Esophagus squamous epithelium (tissue), 5 donors: ENCODE measurements around the gene AP3D1. TPM values are rescaled to one million over a fixed set of nuclear protein-coding genes. Genes with fewer than 3 reads are reported as not detected.

Source experiments
- DNase-seq: peaks from one replicate; lab custom pipeline; 2025; lab: John Stamatoyannopoulos, UW
- H3K27ac ChIP-seq, 4 donors: fragments of 200-600 bp; sonication (generic); one replicate each; pipeline ENCODE4 v1.5.1; 2016 to 2019; ENCODE audit warnings: mild to moderate bottlenecking in 1 of 4
- H3K27me3 ChIP-seq, 4 donors: fragments of 200-600 bp; sonication (generic); 1 replicate in 3 of 4; 2 replicates in 1 of 4; pipeline versions ENCODE4 v1.5.1 to v1.6.0; 2017 to 2021; ENCODE audit warnings: antibody characterized with exemption in 1 of 4
- H3K36me3 ChIP-seq, 3 donors: fragments of 200-600 bp; sonication (generic); one replicate each; pipeline ENCODE4 v1.5.1; 2016 to 2019
- H3K4me1 ChIP-seq, 3 donors: fragments of 200-600 bp; sonication (generic); one replicate each; pipeline ENCODE4 v1.5.1; 2017 to 2019
- H3K4me3 ChIP-seq, 4 donors: fragments of 200-600 bp; sonication (generic); 1 replicate in 3 of 4; 2 replicates in 1 of 4; pipeline ENCODE4 v1.5.1; 2016 to 2019; ENCODE audit warnings: mild to moderate bottlenecking in 2 of 4, moderate library complexity in 1 of 4
- H3K9me3 ChIP-seq, 3 donors: fragments of 200-600 bp; sonication (generic); one replicate each; pipeline ENCODE4 v1.5.1; 2016 to 2019
- CTCF ChIP-seq, 6 experiments: fragments of 450-650 bp in 4 of 6; fragments of 200-600 bp in 2 of 6; sonication (generic) in 2 of 6; IDR thresholded peaks; one replicate each; pipeline ENCODE4 v1.5.1; 2016 to 2019; ENCODE audit warnings: antibody characterized with exemption in 6 of 6, mild to moderate bottlenecking in 4 of 6, moderate library complexity in 4 of 6
- POLR2A ChIP-seq, 4 donors: fragments of 450-650 bp; IDR thresholded peaks; one replicate each; pipeline ENCODE4 v1.6.1; 2017; ENCODE audit warnings: antibody characterized with exemption in 4 of 4, mild to moderate bottlenecking in 4 of 4, moderate library complexity in 3 of 4
- WGBS, 2 donors: methylation state at CpG; one replicate each; pipeline ENCODE4 v1.1.5; 2018; 5-methylcytosine and 5-hydroxymethylcytosine counted together
- intact Hi-C: fragments of 100-400 bp; cut with DNase I; formaldehyde crosslinking; loops from one replicate; pipeline ENCODE4 v1.15.0; 2022
- total RNA-seq, 4 donors: library from RNA; depleted of rRNA; stranded (reverse); fragments of >200 nt; gene quantifications; one replicate each; pipeline ENCODE4 v1.1.0, GENCODE V29; 2016
- donor health status: DM: yes; HTN: yes; CAD: no.

AP3D1 gene
- total RNA-seq, 4 donors from 2014 or later: 47.7 to 99.9 (median 71.8) TPM

- DNase-seq: no peak
- 19 to 54% methylated on average over 3 to 4 of the region's 5 CpGs for WGBS, 2 donors
- peaks cover 83 to 96% (median 86%) of the 10 kb centered on the region in 3 donors for H3K4me1 ChIP-seq
These were observed 94.6 kb downstream of the AP3D1 start for GRCh38 chr19:2056837-2057192.

DNA sequence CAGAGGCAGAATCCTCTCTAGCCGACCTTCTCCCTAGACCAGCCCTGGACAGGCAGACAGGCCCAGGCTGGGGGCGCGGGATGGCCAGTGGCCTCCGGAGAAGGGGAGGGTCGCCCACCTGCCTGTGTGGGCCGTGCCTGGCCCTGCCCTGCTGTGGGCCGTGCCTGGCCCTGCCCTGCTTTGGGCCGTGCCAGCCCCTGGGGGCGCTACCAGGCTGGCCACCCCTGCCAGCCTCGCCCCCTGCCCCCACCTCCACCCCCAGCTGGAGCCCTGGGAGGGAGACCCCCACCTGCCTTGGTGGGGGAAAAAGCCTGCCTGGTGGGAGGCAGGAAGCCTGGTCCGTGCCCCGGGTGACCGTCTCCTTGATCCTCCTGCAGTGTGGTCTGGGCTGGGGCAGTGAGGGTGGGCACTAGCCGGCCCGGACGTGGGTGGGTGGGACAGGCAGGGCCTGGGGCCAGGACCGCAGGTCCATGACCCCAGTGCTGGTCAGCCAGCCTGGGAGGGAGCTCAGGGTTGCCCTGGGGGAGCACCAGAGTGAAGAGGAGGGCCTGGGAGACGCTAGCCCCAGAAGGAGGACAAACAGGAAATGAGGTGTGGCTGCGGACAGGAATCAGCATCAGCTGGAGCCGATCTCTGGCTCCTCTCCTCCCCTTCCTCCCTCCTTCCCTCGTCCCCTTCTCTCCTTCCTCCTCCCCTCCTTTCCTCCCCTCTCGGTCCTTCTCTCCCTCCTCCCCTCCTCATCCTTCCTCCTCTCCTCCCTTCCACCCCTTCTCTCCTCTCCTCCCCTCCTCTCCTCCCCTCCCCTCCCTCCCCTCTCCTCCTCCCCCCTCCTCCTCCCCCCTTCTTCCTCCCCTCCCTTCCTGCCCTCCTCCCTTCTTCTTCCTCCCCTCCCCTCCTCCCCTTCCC lies 95.2 kb downstream of the AP3D1 start:
- H3K27ac ChIP-seq: peak overlapping the region; percentile 98 to 99 (median 99)
- H3K36me3 ChIP-seq: no peaks in the 10 kb centered on the region
- WGBS, 2 donors: 0 to 2% methylated on average over 5 to 8 of the region's 22 CpGs
- no peak for DNase-seq
- H3K9me3 ChIP-seq: no peaks in the 10 kb centered on the region
- peaks cover 86 to 99% (median 91%) of the 10 kb centered on the region in 3 donors for H3K4me1 ChIP-seq
- TF ChIP-seq CTCF (IDR thresholded peaks at IDR 0.05): no peak
- TF ChIP-seq POLR2A (IDR thresholded peaks at IDR 0.05): peak in 2 of 4 donors; percentile 26 to 46
- H3K27me3 ChIP-seq: no peaks in the 10 kb centered on the region
- peak overlapping the region; percentile 10 to 64 (median 40) for H3K4me3 ChIP-seq
- intact Hi-C loops: no loop called here

More at GRCh38 chr19:2056837-2057192, 94.6 kb downstream of the AP3D1 start:
- Histone ChIP-seq H3K9me3 (no peaks in the 10 kb centered on the region), H3K36me3 (no peaks in the 10 kb centered on the region), H3K27me3 (no peaks in the 10 kb centered on the region), H3K4me3 (no peak overlapping the region), H3K27ac (peak overlapping the region; percentile 98 to 99 (median 99))
- intact Hi-C loops: no loop called here
- TF ChIP-seq POLR2A (IDR thresholded peaks at IDR 0.05): no peak
- no peak for TF ChIP-seq CTCF (IDR thresholded peaks at IDR 0.05)

DNA sequence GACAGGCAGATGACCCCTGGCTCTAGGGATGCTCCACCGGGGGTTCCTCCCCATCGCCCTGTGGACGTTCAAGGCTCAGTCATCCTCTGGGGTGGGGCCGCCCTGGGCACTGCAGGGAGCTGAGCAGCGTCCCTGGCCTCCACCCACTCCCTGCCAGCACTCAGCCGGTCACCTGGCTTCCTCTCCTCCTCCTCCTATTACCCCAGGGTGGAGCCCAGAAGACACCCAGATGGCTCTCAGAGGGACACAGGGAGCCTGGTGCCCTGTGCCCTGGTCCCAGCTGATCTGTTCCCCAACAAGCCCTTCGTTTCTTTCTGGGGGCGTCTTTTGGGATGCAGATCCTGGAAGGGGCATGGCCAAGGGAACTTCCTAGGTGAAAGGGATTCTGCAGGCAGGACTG lies 96.6 kb downstream of the AP3D1 start:
- Histone ChIP-seq H3K4me1 (peaks cover 73 to 89% (median 80%) of the 10 kb centered on the region in 3 donors), H3K9me3 (no peaks in the 10 kb centered on the region), H3K27me3 (no peaks in the 10 kb centered on the region), H3K27ac (peak overlapping the region; percentile 97 to 99 (median 99)), H3K36me3 (no peaks in the 10 kb centered on the region), H3K4me3 (no peak overlapping the region)
- WGBS, 2 donors: 57 to 64% methylated on average over 6 to 7 of the region's 8 CpGs
- intact Hi-C loops: no loop called here
- TF ChIP-seq POLR2A (IDR thresholded peaks at IDR 0.05) (peak in 1 of 4 donors; percentile 27), CTCF (IDR thresholded peaks at IDR 0.05) (no peak)
- no peak for DNase-seq

DNA sequence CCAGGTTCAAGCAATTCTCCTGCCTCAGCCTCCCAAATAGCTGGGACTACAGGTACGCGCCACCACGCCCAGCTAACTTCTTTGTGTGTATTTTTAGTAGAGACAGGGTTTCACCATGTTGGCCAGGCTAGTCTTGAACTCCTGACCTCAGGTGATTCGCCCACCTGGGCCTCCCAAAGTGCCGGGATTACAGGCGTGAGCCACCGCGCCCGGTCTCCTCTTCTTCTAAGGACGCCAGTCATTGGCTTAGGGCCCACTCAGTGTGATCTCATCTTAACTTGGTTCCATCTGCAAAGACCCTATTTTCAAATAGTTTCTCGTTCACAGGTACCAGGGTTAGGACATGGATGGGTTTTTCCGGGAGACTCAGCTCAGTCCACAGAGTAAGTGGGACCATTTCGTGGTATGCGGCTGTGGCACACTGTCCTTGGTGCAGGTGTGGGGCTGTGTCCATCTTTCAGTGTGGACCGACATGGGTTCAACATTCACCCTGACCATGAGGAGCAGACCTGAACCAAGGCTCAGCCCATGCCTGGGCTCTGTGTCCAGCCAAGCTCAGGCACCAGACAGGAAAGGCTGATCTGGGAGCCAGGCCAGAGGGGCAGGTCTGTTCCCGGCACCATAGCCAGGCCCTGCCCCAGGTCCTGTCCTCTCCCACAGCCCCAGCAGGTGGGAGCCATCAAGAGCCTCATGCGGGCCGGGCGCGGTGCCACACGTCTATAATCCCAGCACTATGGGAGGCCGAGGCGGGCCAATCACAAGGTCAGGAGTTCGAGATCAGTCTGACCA lies 97.6 kb downstream of the AP3D1 start:
- peaks cover 0 to 8% (median 1%) of the 10 kb centered on the region in 3 donors for H3K36me3 ChIP-seq
- H3K4me1 ChIP-seq: peaks cover 74 to 89% (median 79%) of the 10 kb centered on the region in 3 donors
- H3K27ac ChIP-seq: peak overlapping the region; percentile 97 to 99 (median 99)
- H3K9me3 ChIP-seq: no peaks in the 10 kb centered on the region
- H3K4me3 ChIP-seq: no peak overlapping the region
- TF ChIP-seq POLR2A (IDR thresholded peaks at IDR 0.05): no peak
- no peak for DNase-seq
- intact Hi-C loops: no loop called here
- WGBS, 2 donors: 61 to 85% methylated on average over 11 to 17 of the region's 24 CpGs
- no peaks in the 10 kb centered on the region for H3K27me3 ChIP-seq

- H3K36me3 ChIP-seq: peaks cover 0 to 25% (median 6%) of the 10 kb centered on the region in 3 donors
- H3K27ac ChIP-seq: peak overlapping the region; percentile 97 to 99 (median 99)
- no peaks in the 10 kb centered on the region for H3K9me3 ChIP-seq
- peak overlapping the region in 3 of 4 donors; percentile 94 to 99 (median 97) for H3K4me3 ChIP-seq
- DNase-seq: no peak
- WGBS, 2 donors: 19 to 20% methylated on average over 9 to 14 of the region's 18 CpGs
- peaks cover 76 to 89% (median 79%) of the 10 kb centered on the region in 3 donors for H3K4me1 ChIP-seq
- H3K27me3 ChIP-seq: no peaks in the 10 kb centered on the region
- intact Hi-C loops: no loop called here
- TF ChIP-seq CTCF (IDR thresholded peaks at IDR 0.05) (no peak), POLR2A (IDR thresholded peaks at IDR 0.05) (no peak)
These were observed 99.3 kb downstream of the AP3D1 start for GRCh38 chr19:2051773-2052704.
